Measurements from ENCODE around the gene RUBCN. TPM values are rescaled to one million over a fixed set of nuclear protein-coding genes. Genes with fewer than 3 reads are reported as not detected.
A peak's percentile ranks its signal among the peaks of the same experiment; 100 is the strongest.

The RUBCN gene
- total and polyA plus RNA-seq, 8 donors: 12.3 to 33.0 (median 14.5) TPM

GRCh38 chr3:197750858-197751737 lies 14.4 kb upstream of the RUBCN start:
- ATAC-seq: peak; percentile 10
- peaks cover 8 to 51% of the 10 kb centered on the region in 2 donors for H3K4me1 ChIP-seq
- no peaks in the 10 kb centered on the region for H3K27me3 ChIP-seq
- H3K27ac ChIP-seq: peak overlapping the region; percentile 89 to 96
- H3K9me3 ChIP-seq: no peaks in the 10 kb centered on the region
- H3K36me3 ChIP-seq: no peaks in the 10 kb centered on the region
- peak overlapping the region; percentile 90 to 98 for H3K4me3 ChIP-seq
- TF ChIP-seq CTCF (IDR thresholded peaks at IDR 0.05): no peak
- DNase-seq: peak; percentile 29 to 84 (median 38)
- intact Hi-C loops (cut with DNase I): no loop called here

GRCh38 chr3:197750396-197750831 lies 13.7 kb upstream of the RUBCN start:
- TF ChIP-seq CTCF (IDR thresholded peaks at IDR 0.05): peak in 1 of 2 donors; percentile 17
- Histone ChIP-seq H3K36me3 (no peaks in the 10 kb centered on the region), H3K27me3 (no peaks in the 10 kb centered on the region), H3K9me3 (no peaks in the 10 kb centered on the region), H3K4me1 (peaks cover 8 to 49% of the 10 kb centered on the region in 2 donors), H3K4me3 (peak overlapping the region; percentile 90 to 98), H3K27ac (peak overlapping the region; percentile 89 to 96)
- ATAC-seq (peak; percentile 71), DNase-seq (peak; percentile 42 to 94 (median 68))
- intact Hi-C loops (cut with DNase I): no loop called here

- DNase-seq (peak; percentile 81 to 99 (median 92)), ATAC-seq (peak; percentile 93)
- peak within 1 kb of the TSS; percentile 89 to 96 for H3K27ac ChIP-seq
- H3K4me1 ChIP-seq: peaks cover 8 to 45% of the 10 kb centered on the region in 2 donors
- peak within 1 kb of the TSS; percentile 90 to 98 for H3K4me3 ChIP-seq
- no peaks in the 10 kb centered on the region for H3K36me3 ChIP-seq
- peak in 1 of 2 donors; percentile 61 for TF ChIP-seq CTCF (IDR thresholded peaks at IDR 0.05)
- no peaks in the 10 kb centered on the region for H3K9me3 ChIP-seq
- H3K27me3 ChIP-seq: no peaks in the 10 kb centered on the region
- intact Hi-C loops (cut with DNase I): no loop called here
Observed at GRCh38 chr3:197749601-197750395, 13.1 kb upstream of the RUBCN start, which contains the start of gene FYTTD1. Gene FYTTD1 (plus strand): TSS chr3:197749883. CDS start chr3:197749972, 89 bp downstream.

GRCh38 chr3:197749315-197749600 lies 12.6 kb upstream of the RUBCN start:
- intact Hi-C loops (cut with DNase I): no loop called here
- ATAC-seq (peak; percentile 32), DNase-seq (no peak)
- Histone ChIP-seq H3K4me1 (peaks cover 8 to 45% of the 10 kb centered on the region in 2 donors), H3K9me3 (no peaks in the 10 kb centered on the region), H3K27me3 (no peaks in the 10 kb centered on the region), H3K27ac (peak overlapping the region; percentile 89 to 96), H3K4me3 (peak overlapping the region; percentile 90 to 98), H3K36me3 (no peaks in the 10 kb centered on the region)
- no peak for TF ChIP-seq CTCF (IDR thresholded peaks at IDR 0.05)

All from left lung (tissue), 10 donors.